GM12874 (cell line): ENCODE results near the gene ZFHX3.

Experiments
- CTCF ChIP-seq: IDR thresholded peaks from 2 replicates; pipeline ENCODE4 v1.5.1; 2011; ENCODE audit warnings: low read depth, mild to moderate bottlenecking, control low read depth, low read length, moderate library complexity; ENCODE audit not compliant: insufficient read depth

Gene ZFHX3

GRCh38 chr16:73066927-73067670, 19.2 kb upstream of the ZFHX3 start:
- TF ChIP-seq CTCF = no peak

GRCh38 chr16:73066331-73066926, 18.5 kb upstream of the ZFHX3 start:
- no peak for TF ChIP-seq CTCF

- no peak for TF ChIP-seq CTCF
Observed at GRCh38 chr16:73065632-73066330, 17.9 kb upstream of the ZFHX3 start.

GRCh38 chr16:73064994-73065545, 17.1 kb upstream of the ZFHX3 start:
- TF ChIP-seq CTCF = no peak

GRCh38 chr16:73064212-73064993, 16.5 kb upstream of the ZFHX3 start:
- TF ChIP-seq CTCF = no peak

- no peak for TF ChIP-seq CTCF
Observed at GRCh38 chr16:73063854-73064211, 15.9 kb upstream of the ZFHX3 start.
